MM.1S (cell line): ENCODE results near the gene PLCB1.

Experiments used
- EZH2 ChIP-seq: fragments of 300-600 bp; sonication (generic); optimal IDR thresholded peaks from 2 replicates; pipeline ENCODE3; 2017; ENCODE audit warnings: low read depth, mild to moderate bottlenecking, antibody characterized with exemption, low read length, mixed read lengths
- EZH2phosphoT487 ChIP-seq: fragments of 300-600 bp; sonication (generic); IDR thresholded peaks from 2 replicates; pipeline ENCODE4 v1.6.1; 2018; ENCODE audit warnings: antibody characterized with exemption, low read length
- TF ChIP-seq, protein P1 (sequence below): fragments of 300-600 bp; sonication (generic); IDR thresholded peaks from 2 replicates; pipeline ENCODE4 v1.5.1; 2016; ENCODE audit warnings: antibody characterized with exemption, low read length, mixed read lengths

DNA sequence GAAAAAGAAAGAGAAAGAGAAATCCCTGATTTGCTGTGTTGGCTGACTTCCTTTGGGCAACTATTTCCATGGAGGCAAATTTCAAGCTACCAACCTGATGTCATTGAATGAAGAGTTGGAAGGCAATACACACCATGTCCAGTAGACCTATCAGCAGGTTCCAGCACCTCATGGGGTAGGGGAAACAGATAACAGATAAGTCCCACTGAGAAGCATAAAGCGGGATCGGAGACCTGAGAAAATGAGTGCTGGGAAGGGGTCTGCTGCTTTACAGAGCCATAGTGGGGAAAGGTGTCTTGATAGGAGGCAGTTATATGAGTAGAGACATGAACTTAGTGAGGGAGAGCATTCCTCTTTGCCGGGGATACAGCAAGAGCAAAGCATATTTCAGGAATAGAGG is 244.9 kb downstream of the PLCB1 start:
- TF ChIP-seq, protein P1, sequence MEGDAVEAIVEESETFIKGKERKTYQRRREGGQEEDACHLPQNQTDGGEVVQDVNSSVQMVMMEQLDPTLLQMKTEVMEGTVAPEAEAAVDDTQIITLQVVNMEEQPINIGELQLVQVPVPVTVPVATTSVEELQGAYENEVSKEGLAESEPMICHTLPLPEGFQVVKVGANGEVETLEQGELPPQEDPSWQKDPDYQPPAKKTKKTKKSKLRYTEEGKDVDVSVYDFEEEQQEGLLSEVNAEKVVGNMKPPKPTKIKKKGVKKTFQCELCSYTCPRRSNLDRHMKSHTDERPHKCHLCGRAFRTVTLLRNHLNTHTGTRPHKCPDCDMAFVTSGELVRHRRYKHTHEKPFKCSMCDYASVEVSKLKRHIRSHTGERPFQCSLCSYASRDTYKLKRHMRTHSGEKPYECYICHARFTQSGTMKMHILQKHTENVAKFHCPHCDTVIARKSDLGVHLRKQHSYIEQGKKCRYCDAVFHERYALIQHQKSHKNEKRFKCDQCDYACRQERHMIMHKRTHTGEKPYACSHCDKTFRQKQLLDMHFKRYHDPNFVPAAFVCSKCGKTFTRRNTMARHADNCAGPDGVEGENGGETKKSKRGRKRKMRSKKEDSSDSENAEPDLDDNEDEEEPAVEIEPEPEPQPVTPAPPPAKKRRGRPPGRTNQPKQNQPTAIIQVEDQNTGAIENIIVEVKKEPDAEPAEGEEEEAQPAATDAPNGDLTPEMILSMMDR, result no peak
- no peak for TF ChIP-seq EZH2
- TF ChIP-seq EZH2phosphoT487, result no peak
